Caki2 (cell line): Measurements from ENCODE around the gene NDUFV3. TPM values are rescaled to one million over a fixed set of nuclear protein-coding genes. Genes with fewer than 3 reads are reported as not detected.
A peak's percentile ranks its signal among the peaks of the same experiment; 100 is the strongest.
"Not testable (repeated sequence)": the region's sequence is repeated elsewhere in the genome, so short reads cannot be mapped to it uniquely, and the experiment has no call there.

Experiments
- DNase-seq: peaks from one replicate; pipeline ENCODE4 v3.0.0-alpha.2; 2015; ENCODE audit warnings: low read depth
- in situ Hi-C: cut with HindIII; loops from 2 replicates; pipeline ENCODE4 v1.10.0; 2016; ENCODE audit warnings: low sequenced_read_pairs, low pct_unique_long_range_greater_than_20kb, mixed read lengths
- total RNA-seq: library from RNA; depleted of rRNA; stranded (reverse); fragments of >200 nt; shearing (Covaris generic); gene quantifications from 2 replicates; pipeline ENCODE4 v1.2.3, GENCODE V29; 2014; ENCODE audit warnings: low replicate concordance

Gene NDUFV3
- total RNA-seq, 1 experiment from 2014 or later, result 40.7 TPM

DNA sequence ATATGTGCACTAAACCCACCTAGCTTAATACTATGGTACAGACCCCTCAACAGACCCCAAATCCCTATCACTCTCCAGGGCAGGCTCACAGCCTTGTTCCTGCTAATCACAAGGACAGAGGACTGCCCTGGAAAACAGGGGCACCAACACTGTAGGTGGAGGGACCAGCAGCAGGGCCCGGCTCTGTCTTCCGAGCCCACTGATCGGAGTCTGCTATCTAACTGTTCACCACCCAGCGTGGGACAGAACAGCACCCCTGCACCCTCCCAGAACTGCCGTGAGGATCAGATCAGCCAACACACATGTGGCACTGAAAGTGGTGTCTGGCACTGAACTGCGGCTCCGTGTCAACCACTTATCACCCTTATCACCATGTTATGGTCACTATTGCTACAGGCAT is 20.0 kb upstream of the NDUFV3 start:
- in situ Hi-C loops, result no loop called here
- no peak for DNase-seq

DNA sequence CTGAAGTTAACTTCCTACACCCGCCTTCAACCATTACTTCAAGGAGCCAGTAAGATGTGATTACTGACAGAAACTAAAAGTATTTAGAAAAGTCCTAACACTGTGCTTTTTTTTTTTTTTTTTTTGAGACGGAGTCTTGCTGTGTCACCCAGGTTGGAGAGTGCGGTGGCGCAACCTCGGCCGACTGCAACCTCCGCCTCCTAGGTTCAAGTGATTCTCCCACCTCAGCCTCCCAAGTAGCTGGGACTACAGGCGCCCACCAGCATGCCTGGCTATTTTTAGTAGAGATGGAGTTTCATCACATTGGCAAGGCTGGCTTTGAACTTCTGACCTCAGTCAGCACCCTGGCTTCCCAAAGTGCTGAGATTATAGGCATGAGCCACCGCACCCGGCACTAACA is 17.3 kb upstream of the NDUFV3 start:
- in situ Hi-C loops, DNase-seq: not testable (repeated sequence)

DNA sequence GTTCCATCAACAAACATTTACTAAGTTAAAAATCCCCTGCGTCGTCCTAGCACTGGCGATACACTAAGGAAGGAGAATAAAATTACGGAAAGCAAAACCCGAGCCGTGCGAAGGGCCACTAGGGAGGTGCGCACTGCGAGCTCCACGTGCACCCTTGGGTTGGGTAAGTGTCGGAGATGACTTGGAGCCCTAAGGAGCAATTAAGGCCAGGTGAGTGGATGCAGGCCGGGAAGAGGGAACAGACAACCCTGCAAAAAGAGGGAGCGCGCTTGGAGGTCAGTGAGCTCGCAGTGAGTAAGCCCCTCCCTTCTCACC is 14.5 kb upstream of the NDUFV3 start:
- in situ Hi-C loops, result no loop called here
- DNase-seq, result no peak

DNA sequence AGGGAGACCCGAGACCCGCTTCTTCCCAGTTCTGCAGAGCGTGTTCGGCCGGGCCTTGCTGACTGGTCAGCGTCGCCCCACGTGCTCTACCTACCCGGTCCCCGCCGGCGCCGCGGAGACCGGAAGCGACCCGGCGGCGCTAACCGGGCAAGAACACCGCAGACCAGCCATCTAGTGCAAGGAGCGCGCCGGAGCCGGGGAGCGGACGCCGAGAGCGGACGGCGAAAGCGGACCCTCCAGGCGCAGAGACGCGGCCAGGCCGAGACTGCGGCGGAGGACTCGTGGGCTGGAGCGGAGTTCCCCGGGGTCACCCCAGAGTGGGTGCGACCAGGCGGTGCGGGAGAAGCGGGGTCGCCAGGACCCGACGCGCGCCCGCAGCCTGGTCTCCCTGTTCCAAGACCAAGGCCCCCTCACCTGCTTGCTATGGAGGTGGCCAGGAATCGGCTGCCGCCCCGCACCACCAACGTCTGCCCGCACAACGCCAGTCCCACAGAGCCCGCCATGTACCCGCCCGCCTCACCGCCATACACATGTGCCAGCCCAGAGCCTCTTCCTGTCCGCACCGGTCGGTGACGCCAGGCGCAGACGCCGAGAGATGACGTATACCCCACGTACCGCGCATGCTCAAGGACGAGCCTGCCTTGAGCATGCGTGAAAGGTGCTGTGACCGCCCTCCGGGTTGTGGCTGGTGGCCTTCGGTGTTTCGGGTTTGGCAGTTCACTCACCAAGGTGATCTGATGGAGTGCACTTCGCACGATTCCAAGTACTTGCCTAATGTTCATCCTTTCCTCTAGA is 13.9 kb upstream of the NDUFV3 start, which contains the start of gene WDR4:
Gene WDR4, minus strand, starts transcription at position 547 of the 795 bp plus-strand sequence. Its CDS starts 44 bp downstream, at position 503.
- in situ Hi-C loops, result no loop called here
- DNase-seq, result peak; percentile 96

DNA sequence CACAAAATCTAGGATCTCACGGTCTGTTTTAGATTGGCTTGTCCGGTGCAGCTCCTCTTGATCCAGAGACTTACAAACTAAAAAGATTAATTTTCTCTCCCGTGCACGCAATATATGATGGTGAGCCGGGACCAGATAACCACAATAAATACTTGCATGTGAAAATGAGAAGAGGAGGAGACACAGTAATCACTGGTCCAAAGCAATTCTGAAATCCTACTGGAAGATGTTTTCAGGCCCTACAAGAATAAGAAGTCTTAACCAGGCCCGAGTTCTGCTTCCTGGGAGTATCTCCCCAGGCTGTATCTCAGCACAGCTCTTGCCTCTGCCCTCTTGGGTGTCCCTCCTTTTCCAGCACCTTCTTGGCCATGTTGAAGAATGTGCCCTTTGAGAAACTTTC is 12.8 kb upstream of the NDUFV3 start:
- DNase-seq, result no peak
- in situ Hi-C loops, result no loop called here

DNA sequence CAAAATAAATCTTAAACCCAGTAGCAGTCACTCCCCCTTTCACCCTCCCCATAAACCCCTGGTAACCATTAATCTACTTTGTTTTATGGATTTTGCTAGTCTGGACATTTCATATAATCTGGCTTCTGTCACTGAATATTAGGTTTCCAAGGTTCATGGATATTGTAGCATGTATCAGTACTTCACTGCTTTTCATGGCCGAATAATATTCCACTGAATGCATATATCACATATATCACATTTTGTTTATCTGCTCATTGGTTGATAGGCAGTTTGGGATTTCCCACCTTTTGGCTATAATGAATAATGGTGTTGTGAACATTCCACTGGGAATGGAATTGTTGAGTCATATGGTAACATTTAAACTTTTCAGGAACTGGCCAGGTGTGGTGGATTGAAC is 9.2 kb upstream of the NDUFV3 start:
- no peak for DNase-seq
- in situ Hi-C loops, result no loop called here

DNA sequence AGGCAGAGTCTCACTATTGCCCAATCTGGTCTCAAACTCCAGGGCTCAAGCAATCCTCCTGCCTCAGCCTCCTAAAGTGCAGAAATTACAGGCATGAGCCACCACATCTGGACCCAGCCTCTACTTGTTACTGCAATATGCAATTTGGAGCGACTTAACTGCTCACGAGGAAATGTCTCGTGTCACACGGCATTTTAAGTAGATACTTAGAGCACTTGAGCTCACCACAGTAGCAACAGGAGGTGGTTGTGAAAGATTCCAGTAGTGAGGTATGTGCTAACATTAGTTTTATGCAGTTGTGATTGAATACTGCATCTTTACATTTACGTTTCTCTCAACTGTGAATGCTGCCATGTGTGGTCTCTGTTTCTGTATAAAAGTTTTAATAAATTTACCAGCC is 5.8 kb upstream of the NDUFV3 start:
- in situ Hi-C loops, result no loop called here
- no peak for DNase-seq

DNA sequence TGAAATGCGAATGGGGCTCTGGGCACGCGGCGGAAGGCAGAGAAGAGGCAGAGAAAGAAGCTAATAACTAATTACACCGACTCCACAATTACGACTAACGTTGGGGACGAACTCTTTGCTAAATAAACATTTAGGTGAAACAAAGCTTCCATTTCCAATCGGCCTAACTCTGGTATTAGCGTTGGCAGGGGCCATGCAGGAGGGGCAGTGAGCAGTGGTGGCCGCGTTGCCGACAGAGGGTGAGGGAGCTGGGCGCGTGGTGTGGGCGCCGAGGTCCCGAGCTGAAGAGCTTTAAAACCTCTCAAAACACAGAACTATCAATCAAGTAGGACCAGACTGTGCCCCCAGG is 553 bp upstream of the NDUFV3 start:
- in situ Hi-C loops, result no loop called here
- no peak for DNase-seq

DNA sequence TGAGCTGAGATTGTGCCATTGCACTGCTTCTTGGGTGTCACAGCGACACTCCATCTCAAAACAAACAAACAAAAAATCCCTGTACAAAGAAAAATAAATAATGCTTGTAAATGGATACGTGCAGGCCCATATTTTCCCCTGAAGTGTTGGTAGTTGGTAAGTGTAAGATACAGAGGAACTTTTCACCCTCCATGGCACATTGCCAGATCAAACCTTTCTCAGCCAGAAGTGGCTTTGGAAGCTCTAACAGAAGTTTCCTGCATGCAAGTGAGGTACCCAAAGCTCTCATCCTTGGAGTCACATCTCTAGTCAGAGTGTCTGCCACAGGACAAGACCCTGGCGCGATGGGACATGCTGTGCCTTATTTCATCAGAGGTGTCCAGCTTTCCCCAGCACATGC is 7.3 kb downstream of the NDUFV3 start:
- in situ Hi-C loops, result no loop called here

DNA sequence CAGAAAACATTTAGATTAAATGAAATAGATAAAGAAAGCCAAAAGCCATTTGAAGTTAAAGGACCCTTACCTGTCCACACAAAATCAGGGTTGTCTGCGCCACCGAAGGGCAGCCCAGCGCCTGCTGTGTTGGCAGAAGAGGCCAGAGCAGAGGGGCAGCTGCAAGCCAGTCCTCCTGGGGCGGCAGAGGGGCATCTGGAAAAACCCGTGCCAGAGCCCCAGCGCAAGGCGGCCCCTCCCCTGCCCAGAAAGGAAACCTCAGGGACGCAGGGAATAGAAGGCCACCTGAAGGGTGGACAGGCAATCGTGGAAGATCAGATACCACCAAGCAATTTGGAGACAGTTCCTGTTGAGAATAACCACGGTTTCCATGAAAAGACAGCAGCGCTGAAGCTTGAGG is 10.7 kb downstream of the NDUFV3 start:
- DNase-seq, result no peak
- in situ Hi-C loops, result no loop called here

More for the DNA sequence above, 7.3 kb downstream of the NDUFV3 start:
- DNase-seq, result no peak

DNA sequence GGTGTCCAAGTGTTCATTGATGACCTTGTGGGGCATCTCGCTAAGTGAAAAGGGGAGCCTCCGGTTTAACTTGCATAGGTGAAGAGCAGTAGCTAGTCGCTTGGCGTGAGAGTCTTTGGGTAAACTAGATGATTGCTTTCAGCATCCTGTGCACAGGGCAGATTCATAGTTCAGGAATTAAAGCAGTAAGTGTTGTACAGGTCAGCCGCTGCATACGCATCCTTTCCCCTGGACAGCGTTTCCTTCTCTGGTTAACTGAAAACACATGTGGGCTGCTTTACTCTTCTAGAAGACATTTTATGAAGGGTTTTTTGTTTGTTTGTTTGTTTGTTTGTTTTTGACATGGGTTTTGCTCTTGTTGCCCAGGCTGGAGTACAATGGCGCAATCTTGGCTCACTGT is 12.1 kb downstream of the NDUFV3 start:
- DNase-seq, result no peak
- in situ Hi-C loops, result no loop called here

DNA sequence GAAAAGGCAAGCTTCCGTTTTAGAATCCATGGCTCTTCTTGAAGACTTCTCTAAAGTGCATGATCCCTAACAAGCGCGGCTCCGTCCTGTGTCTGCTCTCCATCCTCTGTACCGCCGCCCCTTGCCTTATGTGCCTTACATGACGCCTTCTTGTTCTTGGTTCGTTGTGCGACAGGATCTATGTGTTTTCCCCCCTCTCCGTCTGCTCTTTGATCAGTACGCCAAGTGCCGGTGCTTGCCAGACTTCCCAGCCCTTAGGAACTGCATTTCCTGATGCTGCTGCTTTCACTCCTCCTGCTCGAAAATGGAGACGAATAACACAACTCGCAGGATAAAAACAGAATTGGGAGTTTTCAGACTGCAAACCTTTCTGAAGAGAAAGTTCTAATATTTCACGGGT is 13.1 kb downstream of the NDUFV3 start:
- DNase-seq, result no peak
- in situ Hi-C loops, result no loop called here

DNA sequence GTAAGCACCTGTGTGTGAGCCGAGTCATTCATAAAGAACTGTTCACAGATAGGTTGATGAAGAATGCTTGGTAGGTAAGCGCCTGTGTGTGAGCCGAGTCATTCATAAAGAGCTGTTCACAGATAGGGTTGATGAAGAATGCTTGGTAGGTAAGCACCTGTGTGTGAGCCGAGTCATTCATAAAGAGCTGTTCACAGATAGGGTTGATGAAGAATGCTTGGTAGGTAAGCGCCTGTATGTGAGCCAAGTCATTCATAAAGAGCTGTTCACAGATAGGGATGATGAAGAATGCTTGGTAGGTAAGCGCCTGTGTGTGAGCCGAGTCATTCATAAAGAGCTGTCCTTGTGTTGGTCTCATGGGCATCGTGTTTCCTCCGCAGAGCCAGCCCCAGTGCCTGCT is 15.4 kb downstream of the NDUFV3 start:
- DNase-seq, in situ Hi-C loops: not testable (repeated sequence)

DNA sequence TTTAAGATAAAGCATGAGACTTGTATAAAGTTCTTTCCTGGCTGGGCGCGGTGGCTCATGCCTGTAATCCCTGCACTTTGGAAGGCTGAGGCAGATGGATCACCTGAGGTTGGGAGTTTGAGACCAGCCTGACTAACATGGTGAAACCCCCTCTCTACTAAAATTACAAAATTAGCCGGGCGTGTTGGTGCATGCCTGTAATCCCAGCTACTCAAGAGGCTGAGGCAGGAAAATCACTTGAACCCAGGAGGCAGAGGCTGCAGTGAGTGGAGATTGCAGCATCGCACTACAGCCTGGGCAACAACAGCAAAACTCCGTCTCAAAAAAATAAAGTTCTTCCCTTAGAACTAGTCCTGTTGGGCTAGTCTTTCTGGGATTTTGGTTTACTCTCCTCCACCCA is 18.8 kb downstream of the NDUFV3 start:
- DNase-seq, in situ Hi-C loops: not testable (repeated sequence)

DNA sequence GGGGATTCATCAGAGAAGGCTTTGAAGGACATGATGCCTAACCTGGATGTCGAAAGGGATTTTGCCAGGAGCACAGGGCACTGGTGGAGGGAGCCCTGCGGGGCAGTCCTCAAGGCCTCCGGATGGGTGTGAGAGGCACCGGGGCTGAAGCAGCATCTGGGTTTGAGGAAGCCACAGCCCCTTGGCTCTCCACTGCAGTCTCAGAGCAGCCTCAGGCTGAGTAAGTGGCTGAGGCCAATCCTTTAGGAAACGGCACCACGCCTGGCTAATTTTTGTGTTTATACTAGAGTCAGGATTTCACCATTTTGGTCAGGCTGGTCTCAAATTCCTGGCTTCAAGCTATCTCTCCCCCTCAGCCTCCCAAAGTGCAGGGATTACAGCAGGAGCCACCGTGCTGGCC is 20.4 kb downstream of the NDUFV3 start:
- in situ Hi-C loops, result no loop called here
- no peak for DNase-seq

DNA sequence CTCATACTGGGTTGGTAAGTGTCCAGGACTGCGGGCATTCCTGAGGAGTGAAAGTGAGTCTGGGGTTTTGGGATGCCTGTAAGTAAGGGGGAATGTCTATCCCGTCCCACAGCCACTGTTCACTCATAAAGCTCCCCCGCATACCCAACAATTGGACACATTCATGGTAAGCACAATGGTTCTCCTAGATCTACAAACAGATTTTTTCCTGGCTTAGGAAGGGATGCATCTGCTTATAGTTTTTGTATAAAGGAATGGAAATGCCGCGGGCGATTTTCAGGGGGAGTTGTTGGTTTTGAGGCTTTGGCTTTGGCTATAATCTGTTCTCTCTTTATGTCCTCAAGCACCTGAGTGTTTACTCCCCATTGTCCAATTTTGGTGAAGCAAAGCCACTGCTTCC is 25.2 kb downstream of the NDUFV3 start:
- in situ Hi-C loops, result no loop called here
- no peak for DNase-seq

DNA sequence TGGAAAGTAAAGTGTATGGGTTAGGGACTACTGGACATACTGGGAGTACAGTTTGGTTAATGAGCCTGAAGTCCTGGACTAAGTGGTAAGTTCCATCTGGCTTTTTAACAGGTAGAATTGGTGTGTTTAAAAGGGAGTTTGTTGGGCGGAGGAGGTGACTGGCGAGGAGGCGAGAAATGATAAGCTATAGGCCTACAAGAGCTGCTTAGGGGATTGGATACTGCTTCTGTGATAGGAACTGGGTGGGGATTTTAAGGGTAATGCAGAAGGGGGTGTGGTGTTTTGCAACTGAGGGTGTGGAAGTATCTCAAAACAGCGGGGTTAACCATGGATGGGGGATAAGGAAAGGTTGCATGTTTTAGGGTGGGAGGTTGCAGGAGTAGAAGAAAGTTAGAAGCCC is 28.8 kb downstream of the NDUFV3 start:
- in situ Hi-C loops, result no loop called here
- DNase-seq, result no peak

DNA sequence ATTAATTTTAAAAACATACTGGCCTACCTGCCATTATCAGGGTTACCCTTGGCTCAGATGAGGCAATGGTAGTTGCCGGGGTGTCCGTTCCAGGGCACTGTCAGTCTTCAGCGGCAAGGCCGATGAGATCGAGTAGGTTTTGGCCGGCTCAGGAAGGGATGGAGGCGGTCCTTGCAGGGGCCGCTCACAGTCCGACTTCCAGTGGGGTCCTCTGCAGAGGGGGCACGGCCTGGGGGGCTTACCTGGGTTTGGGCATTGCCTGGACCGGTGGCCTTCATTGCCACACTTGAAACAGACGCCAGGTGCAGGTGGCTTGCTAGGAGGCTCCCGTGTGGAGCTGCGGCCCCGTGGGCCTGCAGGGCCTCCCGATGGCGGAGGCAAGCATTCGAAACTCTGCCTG is 29.8 kb downstream of the NDUFV3 start:
- in situ Hi-C loops, result no loop called here
- no peak for DNase-seq

DNA sequence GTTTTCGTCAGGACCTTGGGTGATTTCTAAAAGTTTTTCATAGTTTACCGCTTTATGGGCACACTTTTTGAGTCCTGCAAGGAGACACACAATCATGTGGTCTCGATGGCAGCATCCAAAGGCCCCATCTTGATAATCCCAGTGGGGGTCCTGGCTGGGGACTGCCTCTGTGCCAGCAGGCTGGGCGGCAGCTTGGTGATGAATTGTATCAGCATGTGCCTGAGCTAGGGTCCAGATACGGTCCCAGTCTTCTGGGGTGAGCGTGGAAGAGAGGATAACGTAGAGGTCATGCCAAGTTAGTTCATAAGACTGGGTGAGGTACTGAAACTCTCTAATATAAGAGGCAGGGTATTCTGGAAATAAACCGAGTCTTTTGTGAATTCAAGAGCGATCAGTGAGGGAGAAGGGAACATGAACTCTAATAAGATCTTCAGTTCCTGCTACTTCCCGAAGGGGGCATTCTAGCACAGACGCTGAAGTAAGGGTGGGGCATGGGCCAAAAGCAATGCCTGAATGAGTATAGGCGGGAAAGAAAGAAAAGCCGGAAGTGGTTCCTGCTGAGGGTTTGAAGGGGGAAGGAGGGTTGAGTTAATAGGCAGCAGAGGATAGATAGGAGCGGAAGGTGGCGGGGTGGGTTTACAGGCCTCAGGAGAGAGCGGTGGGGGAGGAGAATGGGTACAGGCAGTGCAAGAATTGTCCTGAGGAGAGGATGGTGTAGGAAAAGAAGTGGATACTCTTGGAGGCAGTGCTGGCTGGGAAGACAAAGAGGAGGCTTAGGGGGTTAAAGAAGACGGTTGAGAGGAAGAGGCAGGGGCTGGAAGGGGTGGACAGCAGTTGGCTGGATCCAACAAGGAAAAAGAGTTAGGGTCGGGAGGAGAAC is 30.7 kb downstream of the NDUFV3 start:
- in situ Hi-C loops, result no loop called here
- peak; percentile 86 for DNase-seq

DNA sequence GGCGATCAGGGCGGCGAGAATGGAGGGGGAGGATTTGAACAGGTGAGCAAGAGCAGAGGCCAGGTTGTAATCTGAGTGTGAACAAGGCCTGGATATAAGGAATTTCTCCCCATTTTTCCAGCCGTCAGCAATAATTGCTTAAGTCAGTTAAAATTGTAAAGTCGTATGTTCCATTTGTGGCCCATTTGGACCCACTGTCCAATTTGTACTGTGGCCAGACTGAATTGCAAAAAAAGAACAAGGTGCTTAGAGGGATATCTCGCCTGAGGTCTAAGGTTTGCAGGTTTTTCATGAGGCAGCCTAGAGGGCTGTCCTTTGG is 31.3 kb downstream of the NDUFV3 start:
- DNase-seq, result no peak
- in situ Hi-C loops, result no loop called here
